HG02884 (cell line): ENCODE results near the gene ATF6.
"Not testable (repeated sequence)": the region's sequence is repeated elsewhere in the genome, so short reads cannot be mapped to it uniquely, and the experiment has no call there.

ENCODE experiments used
- ATAC-seq: cut with Tn5 transposase; IDR thresholded peaks from one replicate; pipeline ENCODE4 v1.9.1; 2021; ENCODE audit warnings: mild to moderate bottlenecking, moderate library complexity; ENCODE audit not compliant: unreplicated experiment

ATF6 gene

GRCh38 chr1:161825831-161826230 lies 59.7 kb downstream of the ATF6 start:
- no peak for ATAC-seq

GRCh38 chr1:161826478-161826877 lies 60.4 kb downstream of the ATF6 start:
- ATAC-seq, result no peak

GRCh38 chr1:161827786-161828185 lies 61.7 kb downstream of the ATF6 start:
- ATAC-seq, result no peak

GRCh38 chr1:161832299-161832907 lies 66.3 kb downstream of the ATF6 start:
- not testable (repeated sequence) for ATAC-seq

GRCh38 chr1:161834967-161835550 lies 68.9 kb downstream of the ATF6 start:
- no peak for ATAC-seq

- ATAC-seq, result no peak
Measured at GRCh38 chr1:161836018-161836417, 69.9 kb downstream of the ATF6 start.

- ATAC-seq, result no peak
Measured at GRCh38 chr1:161838362-161838761, 72.2 kb downstream of the ATF6 start.

- ATAC-seq, result no peak
Measured at GRCh38 chr1:161838885-161839284, 72.8 kb downstream of the ATF6 start.

- no peak for ATAC-seq
Measured at GRCh38 chr1:161839591-161839990, 73.5 kb downstream of the ATF6 start.

GRCh38 chr1:161840363-161840762 lies 74.2 kb downstream of the ATF6 start:
- no peak for ATAC-seq

- no peak for ATAC-seq
Measured at GRCh38 chr1:161843156-161843555, 77.0 kb downstream of the ATF6 start.

- ATAC-seq, result no peak
Measured at GRCh38 chr1:161844696-161845095, 78.6 kb downstream of the ATF6 start.

GRCh38 chr1:161848676-161849075 lies 82.6 kb downstream of the ATF6 start:
- no peak for ATAC-seq

- ATAC-seq, result no peak
Measured at GRCh38 chr1:161849518-161849917, 83.4 kb downstream of the ATF6 start.

GRCh38 chr1:161855260-161855659 lies 89.1 kb downstream of the ATF6 start:
- no peak for ATAC-seq

GRCh38 chr1:161858271-161858670 lies 92.2 kb downstream of the ATF6 start:
- ATAC-seq, result no peak

GRCh38 chr1:161863549-161863948 lies 97.4 kb downstream of the ATF6 start:
- ATAC-seq, result no peak

- no peak for ATAC-seq
Measured at GRCh38 chr1:161864577-161864976, 98.5 kb downstream of the ATF6 start.

- no peak for ATAC-seq
Measured at GRCh38 chr1:161866241-161866640, 100.1 kb downstream of the ATF6 start.

- ATAC-seq, result no peak
Measured at GRCh38 chr1:161868832-161869231, 102.7 kb downstream of the ATF6 start.

GRCh38 chr1:161869291-161869690 lies 103.2 kb downstream of the ATF6 start:
- no peak for ATAC-seq

- ATAC-seq, result no peak
Measured at GRCh38 chr1:161872506-161872905, 106.4 kb downstream of the ATF6 start.

GRCh38 chr1:161879261-161879660 lies 113.1 kb downstream of the ATF6 start:
- ATAC-seq, result no peak
